Left lung (tissue), 10 donors: ENCODE measurements around the gene USP53. TPM values are rescaled to one million over a fixed set of nuclear protein-coding genes. Genes with fewer than 3 reads are reported as not detected.
"Not testable (repeated sequence)": the region's sequence is repeated elsewhere in the genome, so short reads cannot be mapped to it uniquely, and the experiment has no call there.

Source experiments
- ATAC-seq: fragments of 200-7000 bp; cut with Tn5 transposase; one replicate; pipeline ENCODE4 v1.9.1; 2020; ENCODE audit warnings: moderate library complexity
- DNase-seq, 4 donors: peaks; one replicate each; pipeline ENCODE4 v3.0.0-alpha.2; 2013 to 2020
- H3K27ac ChIP-seq, 2 donors: fragments of 200-600 bp; sonication (generic) in 1 of 2; one replicate each; pipeline versions ENCODE4 v1.5.0 to v1.8.0; 2020 to 2021
- H3K27me3 ChIP-seq, 2 donors: fragments of 200-600 bp; sonication (generic) in 1 of 2; one replicate each; pipeline versions ENCODE4 v1.5.0 to v1.8.0; 2020 to 2021
- H3K36me3 ChIP-seq, 2 donors: fragments of 200-600 bp; sonication (generic) in 1 of 2; one replicate each; pipeline versions ENCODE4 v1.5.0 to v1.8.0; 2020 to 2021
- H3K4me1 ChIP-seq, 2 donors: fragments of 200-600 bp; one replicate each; pipeline ENCODE4 v1.8.0; 2021
- H3K4me3 ChIP-seq, 2 donors: fragments of 200-600 bp; sonication (generic) in 1 of 2; one replicate each; pipeline versions ENCODE4 v1.5.0 to v1.8.0; 2020 to 2021; ENCODE audit warnings: mild to moderate bottlenecking in 1 of 2
- H3K9me3 ChIP-seq, 2 donors: fragments of 200-600 bp; sonication (generic) in 1 of 2; one replicate each; pipeline versions ENCODE4 v1.5.0 to v1.8.0; 2020 to 2021
- intact Hi-C, 2 donors: fragments of 100-400 bp; cut with DNase I; formaldehyde crosslinking; loops; one replicate each; pipeline versions ENCODE4 v1.11.2 to v1.14.2; 2022
- polyA plus RNA-seq, 6 donors: library from polyadenylated mRNA; unstranded; fragments of 120-200 nt; gene quantifications; one replicate each; pipeline ENCODE4 v1.2.1, GENCODE V29; 2013; ENCODE audit not compliant: insufficient read length in 6 of 6
- total RNA-seq, 2 donors: library from RNA; stranded (reverse); fragmentation: NEBNext Ultra II Directional; extraction: Animal tissue kit (Norgen Biotek cat#: 25700); gene quantifications; one replicate each; pipeline ENCODE4 v1.2.1, GENCODE V29; 2021
- TF ChIP-seq, protein P1 (sequence below), 2 donors: fragments of 200-600 bp; sonication (generic) in 1 of 2; IDR thresholded peaks; one replicate each; pipeline versions ENCODE4 v1.5.0 to v1.8.0; 2021; ENCODE audit warnings: antibody characterized with exemption in 2 of 2
- donor health status: DM: no; HTN: yes; CAD: no.
- donor health status: DM: no; HTN: no; CAD: no.

USP53 gene
- total and polyA plus RNA-seq, 8 donors, result 25.4 to 51.5 (median 30.6) TPM

DNA sequence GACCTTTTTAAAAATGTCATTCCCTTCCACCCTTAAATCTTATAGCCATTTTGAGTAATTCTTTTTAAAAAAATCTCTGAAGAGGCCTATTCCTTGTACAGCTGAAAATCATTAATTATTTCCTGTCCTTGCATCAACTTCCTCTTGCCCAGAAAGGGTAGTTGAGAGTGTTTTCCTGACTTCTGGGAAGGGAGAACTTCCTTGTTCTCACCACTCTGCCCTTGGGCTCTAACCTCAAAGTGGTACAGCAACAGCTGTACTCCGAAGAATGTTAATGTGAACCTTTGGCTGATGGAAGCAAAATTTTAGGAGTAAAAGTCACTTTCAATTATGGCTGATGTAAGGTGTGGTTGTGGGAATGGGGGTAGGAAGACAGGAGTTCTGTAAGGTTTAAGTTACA lies 124.5 kb downstream of the USP53 start:
- Histone ChIP-seq H3K4me1 (peaks cover 0 to 11% of the 10 kb centered on the region in 2 donors), H3K4me3 (no peak overlapping the region), H3K9me3 (no peaks in the 10 kb centered on the region), H3K27ac (peak overlapping the region in 1 of 2 donors; percentile 76), H3K27me3 (no peaks in the 10 kb centered on the region), H3K36me3 (no peaks in the 10 kb centered on the region)
- TF ChIP-seq, protein P1, sequence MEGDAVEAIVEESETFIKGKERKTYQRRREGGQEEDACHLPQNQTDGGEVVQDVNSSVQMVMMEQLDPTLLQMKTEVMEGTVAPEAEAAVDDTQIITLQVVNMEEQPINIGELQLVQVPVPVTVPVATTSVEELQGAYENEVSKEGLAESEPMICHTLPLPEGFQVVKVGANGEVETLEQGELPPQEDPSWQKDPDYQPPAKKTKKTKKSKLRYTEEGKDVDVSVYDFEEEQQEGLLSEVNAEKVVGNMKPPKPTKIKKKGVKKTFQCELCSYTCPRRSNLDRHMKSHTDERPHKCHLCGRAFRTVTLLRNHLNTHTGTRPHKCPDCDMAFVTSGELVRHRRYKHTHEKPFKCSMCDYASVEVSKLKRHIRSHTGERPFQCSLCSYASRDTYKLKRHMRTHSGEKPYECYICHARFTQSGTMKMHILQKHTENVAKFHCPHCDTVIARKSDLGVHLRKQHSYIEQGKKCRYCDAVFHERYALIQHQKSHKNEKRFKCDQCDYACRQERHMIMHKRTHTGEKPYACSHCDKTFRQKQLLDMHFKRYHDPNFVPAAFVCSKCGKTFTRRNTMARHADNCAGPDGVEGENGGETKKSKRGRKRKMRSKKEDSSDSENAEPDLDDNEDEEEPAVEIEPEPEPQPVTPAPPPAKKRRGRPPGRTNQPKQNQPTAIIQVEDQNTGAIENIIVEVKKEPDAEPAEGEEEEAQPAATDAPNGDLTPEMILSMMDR (IDR thresholded peaks at IDR 0.05), result no peak
- ATAC-seq (peak; percentile 76), DNase-seq (no peak)
- intact Hi-C loops, result no loop called here

DNA sequence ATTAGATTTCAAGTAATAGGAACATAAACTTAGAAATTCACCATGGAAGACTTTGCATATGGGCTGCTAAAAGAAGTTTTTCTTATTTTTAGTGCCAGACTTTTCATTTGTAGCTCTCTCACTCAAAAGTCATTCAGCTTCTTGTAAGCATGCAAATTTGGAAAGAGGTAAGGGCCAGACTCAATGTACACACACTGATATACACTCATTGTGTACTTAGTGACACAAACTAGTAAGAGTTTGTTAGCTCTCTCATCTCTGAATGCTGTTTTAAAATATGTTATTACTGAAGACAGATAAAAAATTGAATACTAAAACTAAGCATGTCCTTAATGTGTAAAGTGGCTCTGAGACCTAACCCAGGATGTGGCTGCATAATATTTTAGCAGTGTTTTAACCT lies 127.4 kb downstream of the USP53 start:
- DNase-seq, ATAC-seq, intact Hi-C loops, H3K27ac ChIP-seq, H3K27me3 ChIP-seq, H3K4me3 ChIP-seq, H3K9me3 ChIP-seq, H3K36me3 ChIP-seq: not testable (repeated sequence)
- H3K4me1 ChIP-seq, result peaks cover 0 to 11% of the 10 kb centered on the region in 2 donors

DNA sequence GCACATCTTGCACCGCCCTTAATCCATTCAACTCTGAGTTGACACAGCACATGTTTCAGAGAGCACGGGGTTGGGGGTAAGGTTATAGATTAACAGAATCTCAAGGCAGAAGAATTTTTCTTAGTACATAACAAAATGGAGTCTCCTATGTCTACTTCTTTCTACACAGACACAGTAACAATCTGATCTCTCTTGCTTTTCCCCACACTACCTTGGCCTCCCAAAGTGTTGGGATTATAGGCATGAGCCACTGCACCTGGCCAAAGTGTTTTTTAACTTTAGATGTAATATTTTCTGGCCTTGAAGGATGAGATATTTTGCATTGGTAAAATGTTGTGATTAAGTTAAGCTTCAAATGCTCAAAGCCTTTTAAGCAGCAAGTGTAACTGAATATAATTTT lies 130.8 kb downstream of the USP53 start:
- DNase-seq, H3K4me3 ChIP-seq, ATAC-seq, intact Hi-C loops, H3K4me1 ChIP-seq, H3K27me3 ChIP-seq, H3K27ac ChIP-seq, H3K9me3 ChIP-seq, H3K36me3 ChIP-seq: not testable (repeated sequence)

Other genes with a start within 250 kb of the USP53 start
- gene MYOZ2, start 76.9 kb upstream of the USP53 start, total RNA-seq, result under 1 TPM; 0.29 to 0.39 TPM
- under 1 TPM in 4 of 6 donors, not detected in 2; 0.06 to 0.13 (median 0.09) TPM for gene MYOZ2, start 76.9 kb upstream of the USP53 start, polyA plus RNA-seq
- gene FABP2, start 109.4 kb downstream of the USP53 start, total RNA-seq, result not detected
- under 1 TPM in 1 of 6 donors, not detected in 5; 0.06 TPM for gene FABP2, start 109.4 kb downstream of the USP53 start, polyA plus RNA-seq